Stimulated activated naive B cell treated with anti-CD40 and anti-IgM and Interleukin-4, amounts not matched to agents 10 μg/mL and 1 μg/mL and 100 μg/mL, for 72 hours (primary cell): ENCODE data around the gene KIF4A.
A peak's percentile ranks its signal among the peaks of the same experiment; 100 is the strongest.
"Not testable (repeated sequence)": the region's sequence is repeated elsewhere in the genome, so short reads cannot be mapped to it uniquely, and the experiment has no call there.

Experiments used
- ATAC-seq, 2 donors: fragments of 150-1000 bp; cut with Tn5 transposase; replicated peaks; 2 replicates each; pipeline ENCODE4 v1.10.0; 2021; ENCODE audit warnings: moderate library complexity in 1 of 2
- DNase-seq: peaks from one replicate; pipeline ENCODE4 v3.0.0; 2021
- H3K27ac Mint-ChIP-seq: one replicate; pipeline ENCODE4 v1.8.0; 2022; ENCODE audit warnings: mild to moderate bottlenecking, mixed read lengths
- H3K27me3 Mint-ChIP-seq, 2 donors: one replicate each; pipeline ENCODE4 v1.8.0; 2022; ENCODE audit warnings: mixed read lengths in 2 of 2
- H3K36me3 Mint-ChIP-seq, 2 donors: one replicate each; pipeline ENCODE4 v1.8.0; 2022; ENCODE audit warnings: mixed read lengths in 2 of 2, mild to moderate bottlenecking in 1 of 2
- H3K4me1 Mint-ChIP-seq, 2 donors: one replicate each; pipeline ENCODE4 v1.8.0; 2022; ENCODE audit warnings: mixed read lengths in 2 of 2, mild to moderate bottlenecking in 1 of 2
- H3K4me3 Mint-ChIP-seq, 2 donors: one replicate each; pipeline ENCODE4 v1.8.0; 2022; ENCODE audit warnings: mild to moderate bottlenecking in 2 of 2, mixed read lengths in 2 of 2, moderate library complexity in 1 of 2
- H3K9me3 Mint-ChIP-seq, 2 donors: one replicate each; pipeline ENCODE4 v1.8.0; 2022; ENCODE audit warnings: mixed read lengths in 2 of 2, mild to moderate bottlenecking in 1 of 2

Gene KIF4A

DNA sequence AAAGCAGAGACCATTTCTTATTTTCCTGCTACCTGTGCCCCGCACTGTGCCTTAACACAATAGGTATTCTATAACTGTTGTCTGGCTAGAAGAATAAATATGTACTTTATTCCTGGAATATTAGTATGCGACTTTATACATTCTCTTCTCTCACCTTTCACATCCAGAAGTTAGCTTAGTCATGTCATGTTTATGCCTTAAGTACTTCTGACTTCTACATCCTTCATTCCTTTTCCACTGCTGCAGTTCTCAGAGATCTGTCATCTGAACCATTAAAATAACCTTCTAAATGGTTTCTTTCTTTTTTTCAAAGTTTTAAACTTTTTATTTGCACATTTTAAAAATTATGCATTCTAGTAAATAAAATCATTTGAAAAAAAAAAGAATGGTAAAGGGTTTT is 34.4 kb downstream of the KIF4A start:
- Mint-ChIP-seq H3K4me1 (no peaks in the 10 kb centered on the region), H3K36me3 (no peaks in the 10 kb centered on the region), H3K27me3 (no peaks in the 10 kb centered on the region), H3K9me3 (no peaks in the 10 kb centered on the region), H3K27ac (no peak overlapping the region), H3K4me3 (no peak overlapping the region)
- no peak for DNase-seq
- no peak for ATAC-seq

DNA sequence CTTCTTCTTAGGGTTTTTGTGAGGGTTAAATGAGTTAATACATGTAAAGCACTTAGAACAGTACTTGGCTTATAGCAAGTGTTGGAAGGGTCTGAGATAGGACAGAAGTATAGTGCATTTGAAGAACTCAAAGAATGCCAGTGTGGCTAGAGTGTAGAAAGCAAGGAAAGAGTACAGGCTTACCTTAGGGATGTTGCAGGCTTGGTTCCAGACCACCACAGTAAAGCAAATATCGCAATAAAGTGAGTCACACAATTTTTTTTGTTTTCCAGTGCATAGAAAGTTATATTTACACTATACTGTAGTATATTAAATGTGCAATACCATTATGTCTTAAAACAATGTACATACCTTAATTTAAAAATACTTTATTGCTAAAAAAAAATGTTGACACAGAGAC is 41.3 kb downstream of the KIF4A start:
- no peak overlapping the region for H3K27ac Mint-ChIP-seq
- DNase-seq = no peak
- ATAC-seq = no peak

GRCh38 chrX:70332600-70332999 is 42.7 kb downstream of the KIF4A start:
- no peaks in the 10 kb centered on the region for H3K4me1 Mint-ChIP-seq
- ATAC-seq (no peak), DNase-seq (no peak)
- peaks cover 0 to 6% of the 10 kb centered on the region in 2 donors for H3K9me3 Mint-ChIP-seq
- no peak overlapping the region for H3K4me3 Mint-ChIP-seq
- H3K27ac Mint-ChIP-seq = no peak overlapping the region
- peaks cover 0 to 1% of the 10 kb centered on the region in 2 donors for H3K36me3 Mint-ChIP-seq
- peaks cover 0 to 6% of the 10 kb centered on the region in 2 donors for H3K27me3 Mint-ChIP-seq

More for the DNA sequence above, 41.3 kb downstream of the KIF4A start:
- H3K27me3 Mint-ChIP-seq = peaks cover 0 to 6% of the 10 kb centered on the region in 2 donors
- peaks cover 0 to 1% of the 10 kb centered on the region in 2 donors for H3K36me3 Mint-ChIP-seq
- H3K9me3 Mint-ChIP-seq = peaks cover 0 to 6% of the 10 kb centered on the region in 2 donors
- H3K4me1 Mint-ChIP-seq = no peaks in the 10 kb centered on the region
- H3K4me3 Mint-ChIP-seq = no peak overlapping the region

DNA sequence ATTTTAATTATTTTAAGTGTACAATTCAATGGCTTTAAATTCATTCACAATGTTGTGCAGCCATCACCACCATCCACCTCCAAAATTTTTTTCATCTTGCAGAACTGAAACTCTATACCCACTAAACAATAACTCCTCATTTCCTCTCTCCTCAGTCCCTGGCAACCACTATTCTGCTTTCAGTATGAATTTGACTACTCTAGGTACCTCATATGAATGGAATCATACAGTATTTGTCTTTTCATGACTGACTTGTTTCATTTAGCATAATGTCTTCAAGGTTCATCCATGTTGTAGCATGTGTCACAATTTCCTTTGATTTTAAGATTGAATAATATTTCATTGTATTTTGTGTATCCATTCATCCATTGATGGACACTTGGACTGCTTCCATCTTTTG is 46.9 kb downstream of the KIF4A start:
- no peaks in the 10 kb centered on the region for H3K4me1 Mint-ChIP-seq

DNA sequence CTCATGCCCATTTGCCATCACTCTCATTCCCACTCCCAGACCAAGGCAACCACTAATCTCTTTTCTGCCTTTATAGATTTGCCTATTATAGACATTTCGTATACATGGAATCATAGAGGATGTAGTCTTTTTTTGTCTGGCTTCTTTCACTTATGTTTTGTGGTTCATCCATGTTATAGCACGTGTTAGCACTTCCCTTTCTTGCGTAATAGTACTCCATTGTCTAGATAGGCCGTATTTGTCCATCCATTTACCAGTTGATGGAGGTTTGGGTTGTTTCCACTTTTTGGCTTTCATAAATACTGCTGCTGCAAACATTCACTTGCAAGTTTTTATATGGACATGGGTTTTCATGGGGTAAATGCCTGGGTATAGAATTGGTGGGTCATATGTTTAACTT is 48.4 kb downstream of the KIF4A start:
- ATAC-seq (no peak), DNase-seq (no peak)
- Mint-ChIP-seq H3K27me3 (no peaks in the 10 kb centered on the region), H3K36me3 (no peaks in the 10 kb centered on the region), H3K4me3 (no peak overlapping the region), H3K27ac (no peak overlapping the region), H3K4me1 (no peaks in the 10 kb centered on the region), H3K9me3 (no peaks in the 10 kb centered on the region)

More for the DNA sequence above, 46.9 kb downstream of the KIF4A start:
- ATAC-seq = peak; percentile 100
- Mint-ChIP-seq H3K9me3 (peaks cover 0 to 6% of the 10 kb centered on the region in 2 donors), H3K27me3 (peaks cover 0 to 6% of the 10 kb centered on the region in 2 donors), H3K4me3 (no peak overlapping the region), H3K27ac (no peak overlapping the region), H3K36me3 (peaks cover 0 to 1% of the 10 kb centered on the region in 2 donors)
- no peak for DNase-seq

- no peak overlapping the region for H3K27ac Mint-ChIP-seq
- H3K4me3 Mint-ChIP-seq = no peak overlapping the region
- ATAC-seq (no peak), DNase-seq (no peak)
- no peaks in the 10 kb centered on the region for H3K27me3 Mint-ChIP-seq
- no peaks in the 10 kb centered on the region for H3K36me3 Mint-ChIP-seq
- H3K4me1 Mint-ChIP-seq = no peaks in the 10 kb centered on the region
- H3K9me3 Mint-ChIP-seq = peaks cover 0 to 1% of the 10 kb centered on the region in 2 donors
Measured at GRCh38 chrX:70343435-70343834, 53.5 kb downstream of the KIF4A start.

DNA sequence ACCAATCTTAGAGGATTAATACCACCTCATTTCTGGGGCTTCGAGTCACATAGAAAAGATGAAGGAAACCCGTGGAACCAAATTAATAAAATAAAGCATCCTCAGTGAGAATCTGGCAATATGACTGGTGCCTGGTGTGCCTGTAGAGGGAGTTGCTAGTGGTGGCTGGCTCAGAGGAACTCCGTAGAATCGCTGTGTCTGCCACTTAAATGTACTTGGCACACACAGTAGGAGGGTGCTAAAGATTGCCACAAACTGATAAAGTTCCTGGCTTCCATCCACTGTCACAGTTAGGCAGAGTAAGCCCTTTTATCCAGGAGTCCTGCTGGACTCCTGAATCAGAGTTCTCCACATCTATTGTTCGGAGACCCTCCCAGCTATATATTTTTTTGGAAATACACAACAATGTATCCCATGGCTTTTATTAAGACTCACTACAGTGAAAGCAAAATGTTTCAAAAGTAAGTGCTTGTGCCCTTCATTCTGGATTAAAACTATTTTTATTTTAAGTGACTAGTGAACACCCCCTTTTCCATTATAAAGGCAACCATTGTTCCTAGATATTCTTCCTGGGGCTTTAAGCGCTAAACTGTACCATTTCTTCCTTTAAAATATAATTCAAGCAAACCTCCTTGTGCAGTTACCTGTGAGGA is 56.6 kb downstream of the KIF4A start:
- DNase-seq (no peak), ATAC-seq (no peak)
- Mint-ChIP-seq H3K36me3 (no peaks in the 10 kb centered on the region), H3K27ac (no peak overlapping the region), H3K9me3 (peaks cover 1 to 4% of the 10 kb centered on the region in 2 donors), H3K4me1 (no peaks in the 10 kb centered on the region), H3K4me3 (no peak overlapping the region), H3K27me3 (no peaks in the 10 kb centered on the region)

- DNase-seq, H3K4me1 Mint-ChIP-seq, H3K9me3 Mint-ChIP-seq, H3K27me3 Mint-ChIP-seq, ATAC-seq, H3K36me3 Mint-ChIP-seq, H3K4me3 Mint-ChIP-seq, H3K27ac Mint-ChIP-seq: not testable (repeated sequence)
Measured at GRCh38 chrX:70348825-70349224, 58.9 kb downstream of the KIF4A start.

- H3K27me3 Mint-ChIP-seq, ATAC-seq, H3K9me3 Mint-ChIP-seq, H3K4me1 Mint-ChIP-seq, H3K4me3 Mint-ChIP-seq, H3K27ac Mint-ChIP-seq, DNase-seq, H3K36me3 Mint-ChIP-seq: not testable (repeated sequence)
Measured at GRCh38 chrX:70349367-70350125, 59.6 kb downstream of the KIF4A start.

GRCh38 chrX:70352496-70352895 is 62.6 kb downstream of the KIF4A start:
- Mint-ChIP-seq H3K36me3 (no peaks in the 10 kb centered on the region), H3K27me3 (no peaks in the 10 kb centered on the region), H3K4me3 (no peak overlapping the region), H3K27ac (no peak overlapping the region), H3K4me1 (no peaks in the 10 kb centered on the region), H3K9me3 (peaks cover 1 to 4% of the 10 kb centered on the region in 2 donors)
- no peak for ATAC-seq
- DNase-seq = no peak

DNA sequence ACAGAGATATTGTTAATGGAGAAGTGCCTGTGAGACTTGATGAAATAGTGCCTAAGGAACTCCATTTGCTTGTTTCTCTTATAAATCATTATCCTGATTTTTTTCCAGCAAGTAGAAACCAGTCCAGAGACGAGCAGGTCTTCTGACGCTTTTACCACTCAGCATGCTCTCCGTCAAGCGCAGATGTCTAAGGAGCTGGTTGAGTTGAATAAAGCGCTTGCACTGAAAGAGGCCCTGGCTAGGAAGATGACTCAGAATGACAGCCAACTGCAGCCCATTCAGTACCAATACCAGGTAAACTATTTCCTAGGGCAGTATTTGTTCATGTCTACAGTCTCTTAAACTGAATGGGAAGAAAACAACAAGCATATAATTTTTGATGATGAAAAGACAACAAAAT is 63.6 kb downstream of the KIF4A start:
- no peak overlapping the region for H3K27ac Mint-ChIP-seq

DNA sequence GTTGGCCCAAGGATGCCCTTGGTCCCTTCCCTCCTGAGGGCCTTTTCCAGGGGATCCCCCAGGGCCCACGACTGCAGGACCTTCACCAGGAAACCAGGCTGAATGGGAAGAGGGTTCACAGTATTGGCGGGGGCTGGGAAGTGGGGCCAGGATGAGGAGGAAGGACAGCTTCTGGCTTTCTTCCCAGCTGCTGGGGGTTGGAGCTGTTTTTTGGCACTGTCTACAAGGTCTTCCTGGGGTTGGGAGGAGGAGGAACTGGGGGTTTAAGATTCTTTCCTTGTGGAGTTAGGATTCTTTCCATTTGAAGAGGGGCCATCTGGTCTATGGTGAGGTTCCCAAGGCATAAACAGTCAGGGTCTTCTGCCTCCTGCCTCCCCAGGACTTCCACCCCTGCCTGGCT is 64.8 kb downstream of the KIF4A start:
- no peak for ATAC-seq

More for the DNA sequence above, 63.6 kb downstream of the KIF4A start:
- Mint-ChIP-seq H3K9me3 (peaks cover 0 to 4% of the 10 kb centered on the region in 2 donors), H3K27me3 (no peaks in the 10 kb centered on the region), H3K4me3 (no peak overlapping the region), H3K36me3 (no peaks in the 10 kb centered on the region), H3K4me1 (no peaks in the 10 kb centered on the region)
- no peak for ATAC-seq
- DNase-seq = no peak

DNA sequence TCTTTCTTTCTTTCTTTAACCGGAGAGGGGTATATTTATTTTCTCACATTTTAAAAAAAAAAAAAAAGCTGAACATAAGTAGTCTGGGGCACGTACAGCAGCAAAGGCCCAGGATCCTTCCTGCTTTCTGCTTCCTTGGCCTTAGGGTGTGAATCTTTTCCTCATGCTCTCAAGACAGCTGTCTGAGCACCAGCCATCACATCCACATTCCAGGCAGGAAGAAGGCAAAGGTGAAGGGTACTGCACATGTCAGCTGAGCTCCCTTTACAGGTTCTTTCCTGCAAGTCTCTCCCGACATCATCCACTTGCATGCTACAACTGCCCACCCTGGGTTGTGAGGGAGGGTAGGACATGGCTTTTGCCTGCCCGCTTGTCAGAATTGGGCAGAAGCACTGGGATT is 69.6 kb downstream of the KIF4A start:
- Mint-ChIP-seq H3K27me3 (no peaks in the 10 kb centered on the region), H3K27ac (no peak overlapping the region), H3K4me3 (no peak overlapping the region), H3K36me3 (no peaks in the 10 kb centered on the region), H3K9me3 (peaks cover 0 to 2% of the 10 kb centered on the region in 2 donors), H3K4me1 (no peaks in the 10 kb centered on the region)
- no peak for ATAC-seq
- no peak for DNase-seq

More for the DNA sequence above, 64.8 kb downstream of the KIF4A start:
- Mint-ChIP-seq H3K27me3 (no peaks in the 10 kb centered on the region), H3K36me3 (no peaks in the 10 kb centered on the region), H3K9me3 (peaks cover 2 to 4% of the 10 kb centered on the region in 2 donors), H3K4me1 (no peaks in the 10 kb centered on the region), H3K27ac (no peak overlapping the region), H3K4me3 (no peak overlapping the region)
- DNase-seq = no peak

DNA sequence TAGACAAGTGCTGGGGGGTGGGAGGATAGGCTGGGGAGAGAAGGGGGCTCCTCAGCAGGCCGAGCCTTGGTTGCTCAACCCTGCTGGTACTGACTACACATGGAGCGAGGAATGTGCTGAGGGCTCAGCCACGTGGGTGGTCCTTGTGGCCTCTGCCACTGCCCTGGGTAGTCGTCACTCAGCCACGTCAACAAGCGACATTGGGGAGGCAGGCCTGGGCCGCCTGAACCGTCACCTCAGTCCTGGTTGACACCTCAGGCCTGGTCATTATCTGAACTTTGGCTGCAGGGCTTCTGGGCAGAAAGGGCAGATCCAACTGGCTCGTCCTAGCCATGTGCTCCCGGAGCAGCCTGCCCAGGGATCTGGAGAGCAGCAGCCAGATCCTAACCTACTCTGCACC is 70.5 kb downstream of the KIF4A start:
- no peaks in the 10 kb centered on the region for H3K27me3 Mint-ChIP-seq
- H3K36me3 Mint-ChIP-seq = no peaks in the 10 kb centered on the region
- H3K27ac Mint-ChIP-seq = no peak overlapping the region
- DNase-seq (no peak), ATAC-seq (no peak)
- no peak overlapping the region for H3K4me3 Mint-ChIP-seq
- no peaks in the 10 kb centered on the region for H3K4me1 Mint-ChIP-seq
- H3K9me3 Mint-ChIP-seq = peaks cover 0 to 2% of the 10 kb centered on the region in 2 donors

DNA sequence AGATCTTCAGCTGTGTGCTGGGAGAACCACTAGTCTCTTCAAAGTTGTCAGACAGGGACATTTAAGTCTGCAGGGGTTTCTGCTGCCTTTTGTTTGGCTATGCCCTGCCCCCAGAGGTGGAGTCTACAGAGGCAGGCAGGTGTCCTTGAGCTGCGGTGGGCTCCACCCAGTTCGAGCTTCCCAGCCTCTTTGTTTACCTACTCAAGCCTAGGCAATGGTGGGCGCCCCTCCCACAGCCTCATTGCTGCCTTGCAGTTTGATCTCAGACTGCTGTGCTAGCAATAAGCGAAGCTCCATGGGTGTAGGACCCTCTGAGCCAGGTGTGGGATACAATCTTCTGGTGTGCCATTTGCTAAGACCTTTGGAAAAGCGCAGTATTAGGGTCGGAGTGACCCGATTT is 78.8 kb downstream of the KIF4A start:
- not testable (repeated sequence) for H3K4me3 Mint-ChIP-seq, ATAC-seq, H3K4me1 Mint-ChIP-seq, H3K36me3 Mint-ChIP-seq, H3K27me3 Mint-ChIP-seq, H3K9me3 Mint-ChIP-seq, DNase-seq, H3K27ac Mint-ChIP-seq
